Hepatocyte (in vitro differentiated cells): Measurements from ENCODE around the gene MAPK11. TPM values are rescaled to one million over a fixed set of nuclear protein-coding genes. Genes with fewer than 3 reads are reported as not detected.

Source experiments
- DNase-seq: peaks from one replicate; pipeline ENCODE4 v3.0.0-alpha.2; 2016; ENCODE audit warnings: low spot score
- H2AFZ ChIP-seq: fragments of 200-600 bp; sonication (generic); 2 replicates; pipeline ENCODE4 v1.6.0; 2016; ENCODE audit warnings: antibody characterized with exemption, mild to moderate bottlenecking
- H3K27ac ChIP-seq: fragments of 200-600 bp; sonication (generic); 2 replicates; pipeline ENCODE4 v1.5.1; 2016; ENCODE audit warnings: mild to moderate bottlenecking
- H3K27me3 ChIP-seq: fragments of 200-600 bp; sonication (generic); 2 replicates; pipeline ENCODE4 v1.6.1; 2016
- H3K36me3 ChIP-seq: fragments of 200-600 bp; sonication (generic); replicated peaks from 2 replicates; pipeline ENCODE4 v1.5.1; 2016; ENCODE audit warnings: low read depth; ENCODE audit not compliant: insufficient read depth
- H3K4me1 ChIP-seq: fragments of 200-600 bp; sonication (generic); 2 replicates; pipeline ENCODE4 v1.5.1; 2016; ENCODE audit warnings: mild to moderate bottlenecking, moderate library complexity; ENCODE audit not compliant: insufficient read depth
- H3K4me2 ChIP-seq: fragments of 200-600 bp; sonication (generic); 2 replicates; pipeline ENCODE4 v1.6.0; 2016
- H3K4me3 ChIP-seq: fragments of 200-600 bp; sonication (generic); 2 replicates; pipeline ENCODE4 v1.5.1; 2016; ENCODE audit warnings: mild to moderate bottlenecking
- H3K79me2 ChIP-seq: fragments of 200-600 bp; sonication (generic); 2 replicates; pipeline ENCODE4 v1.6.0; 2017; ENCODE audit warnings: mild to moderate bottlenecking
- H3K9me2 ChIP-seq: fragments of 200-600 bp; sonication (generic); replicated peaks from 2 replicates; pipeline ENCODE4 v1.6.0; 2017; ENCODE audit warnings: mild to moderate bottlenecking; ENCODE audit not compliant: insufficient read depth
- H3K9me3 ChIP-seq: fragments of 200-600 bp; sonication (generic); 2 replicates; pipeline ENCODE4 v1.5.1; 2016; ENCODE audit warnings: low read depth, mild to moderate bottlenecking
- H4K20me1 ChIP-seq: fragments of 200-600 bp; sonication (generic); 2 replicates; pipeline ENCODE4 v1.6.0; 2016; ENCODE audit warnings: mild to moderate bottlenecking; ENCODE audit not compliant: insufficient read depth, poor library complexity, severe bottlenecking
- EZH2 ChIP-seq: fragments of 200-600 bp; sonication (generic); IDR thresholded peaks from 2 replicates; pipeline ENCODE4 v1.6.1; 2016; ENCODE audit warnings: antibody characterized with exemption, mild to moderate bottlenecking, borderline replicate concordance
- EZH2phosphoT487 ChIP-seq: fragments of 200-600 bp; sonication (generic); IDR thresholded peaks from one replicate; pipeline ENCODE4 v1.6.1; 2018; ENCODE audit warnings: antibody characterized with exemption, mild to moderate bottlenecking, low read depth, moderate library complexity; ENCODE audit not compliant: unreplicated experiment, severe bottlenecking
- WGBS: methylation state at CpG from one replicate; pipeline ENCODE4 v1.1.6; 2016; ENCODE audit warnings: low lambda C conversion rate; ENCODE audit errors: missing lambda C conversion rate; 5-methylcytosine and 5-hydroxymethylcytosine counted together
- polyA plus RNA-seq: library from polyadenylated mRNA; unstranded; fragments of >200 nt; fragmentation: Nextera tagmentation; extraction: Ambion mirVana; gene quantifications from 2 replicates; pipeline ENCODE4 v1.2.1, GENCODE V29; 2016
- total RNA-seq: library from RNA; depleted of rRNA; stranded (reverse); fragments of >200 nt; gene quantifications from 2 replicates; pipeline ENCODE4 v1.2.3, GENCODE V29; 2014
- TF ChIP-seq, protein P1 (sequence below): fragments of 200-600 bp; sonication (generic); IDR thresholded peaks from 2 replicates; pipeline ENCODE4 v1.5.1; 2016; ENCODE audit warnings: antibody characterized with exemption, mild to moderate bottlenecking; ENCODE audit not compliant: poor library complexity

The MAPK11 gene
- total and polyA plus RNA-seq, 2 experiments from 2014 or later, result 1.1 to 2.3 TPM

DNA sequence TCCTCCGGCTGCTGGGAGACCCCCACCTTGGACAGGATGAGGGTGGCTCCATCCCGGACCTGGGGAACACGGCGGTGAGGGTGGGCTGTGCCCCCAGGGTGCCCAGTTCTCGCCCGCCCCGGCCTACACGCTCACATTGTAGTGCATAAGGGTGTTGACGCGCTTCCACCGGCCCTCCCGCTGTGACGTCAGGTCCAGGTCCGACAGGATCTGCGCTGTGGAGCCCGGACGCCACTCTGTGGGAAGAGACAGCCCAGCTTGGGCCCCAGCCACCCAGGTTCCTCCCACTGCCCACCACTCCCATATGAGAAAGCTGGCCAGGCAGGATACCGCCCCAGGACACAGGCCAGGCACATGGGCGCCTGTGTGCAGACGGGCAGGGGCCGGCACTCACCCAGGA is 8.3 kb upstream of the MAPK11 start:
- Histone ChIP-seq H3K36me3 (no peaks in the 10 kb centered on the region), H4K20me1 (peaks cover 2% of the 10 kb centered on the region), H3K4me3 (no peak overlapping the region), H3K27ac (no peak overlapping the region), H3K4me2 (no peak overlapping the region), H2AFZ (no peak overlapping the region), H3K27me3 (no peaks in the 10 kb centered on the region), H3K79me2 (no peaks in the 10 kb centered on the region), H3K4me1 (peaks cover 12% of the 10 kb centered on the region), H3K9me3 (no peaks in the 10 kb centered on the region), H3K9me2 (no peaks in the 10 kb centered on the region)
- TF ChIP-seq EZH2, result no peak
- TF ChIP-seq, protein P1, sequence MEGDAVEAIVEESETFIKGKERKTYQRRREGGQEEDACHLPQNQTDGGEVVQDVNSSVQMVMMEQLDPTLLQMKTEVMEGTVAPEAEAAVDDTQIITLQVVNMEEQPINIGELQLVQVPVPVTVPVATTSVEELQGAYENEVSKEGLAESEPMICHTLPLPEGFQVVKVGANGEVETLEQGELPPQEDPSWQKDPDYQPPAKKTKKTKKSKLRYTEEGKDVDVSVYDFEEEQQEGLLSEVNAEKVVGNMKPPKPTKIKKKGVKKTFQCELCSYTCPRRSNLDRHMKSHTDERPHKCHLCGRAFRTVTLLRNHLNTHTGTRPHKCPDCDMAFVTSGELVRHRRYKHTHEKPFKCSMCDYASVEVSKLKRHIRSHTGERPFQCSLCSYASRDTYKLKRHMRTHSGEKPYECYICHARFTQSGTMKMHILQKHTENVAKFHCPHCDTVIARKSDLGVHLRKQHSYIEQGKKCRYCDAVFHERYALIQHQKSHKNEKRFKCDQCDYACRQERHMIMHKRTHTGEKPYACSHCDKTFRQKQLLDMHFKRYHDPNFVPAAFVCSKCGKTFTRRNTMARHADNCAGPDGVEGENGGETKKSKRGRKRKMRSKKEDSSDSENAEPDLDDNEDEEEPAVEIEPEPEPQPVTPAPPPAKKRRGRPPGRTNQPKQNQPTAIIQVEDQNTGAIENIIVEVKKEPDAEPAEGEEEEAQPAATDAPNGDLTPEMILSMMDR, result no peak
- no peak for TF ChIP-seq EZH2phosphoT487
- 94% methylated on average over 20 of the region's 21 CpGs for WGBS
- DNase-seq, result no peak

DNA sequence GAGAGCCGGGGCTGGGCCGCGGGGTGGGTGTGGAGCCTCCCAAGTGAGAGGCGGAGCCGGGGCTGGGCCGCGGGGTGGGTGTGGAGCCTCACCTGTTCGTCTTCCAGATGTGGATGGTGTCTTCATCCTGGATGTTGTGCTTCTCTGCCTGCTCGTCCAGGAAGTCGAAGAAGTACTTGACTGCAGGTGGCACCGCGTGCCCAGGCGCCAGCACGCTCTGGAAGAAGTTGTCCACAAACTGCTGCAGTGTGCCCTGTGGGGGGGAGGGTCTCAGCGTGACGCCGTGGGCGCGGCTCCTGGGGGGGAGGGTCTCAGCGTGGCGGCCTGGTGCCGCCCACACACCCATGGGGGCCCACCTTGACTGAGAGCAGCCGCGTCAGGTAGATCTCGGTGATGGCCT is 7.6 kb upstream of the MAPK11 start:
- no peak for DNase-seq
- H4K20me1 ChIP-seq, result peaks cover 2% of the 10 kb centered on the region
- H3K27me3 ChIP-seq, result no peaks in the 10 kb centered on the region
- no peak overlapping the region for H2AFZ ChIP-seq
- no peaks in the 10 kb centered on the region for H3K79me2 ChIP-seq
- TF ChIP-seq EZH2 (no peak), EZH2phosphoT487 (no peak)
- TF ChIP-seq, protein P1, result no peak
- H3K4me1 ChIP-seq, result peaks cover 10% of the 10 kb centered on the region
- H3K36me3 ChIP-seq, result no peaks in the 10 kb centered on the region
- H3K27ac ChIP-seq, result no peak overlapping the region
- H3K4me3 ChIP-seq, result no peak overlapping the region
- no peaks in the 10 kb centered on the region for H3K9me3 ChIP-seq
- H3K9me2 ChIP-seq, result no peaks in the 10 kb centered on the region
- H3K4me2 ChIP-seq, result no peak overlapping the region
- 91% methylated on average over 20 of the region's 25 CpGs for WGBS

DNA sequence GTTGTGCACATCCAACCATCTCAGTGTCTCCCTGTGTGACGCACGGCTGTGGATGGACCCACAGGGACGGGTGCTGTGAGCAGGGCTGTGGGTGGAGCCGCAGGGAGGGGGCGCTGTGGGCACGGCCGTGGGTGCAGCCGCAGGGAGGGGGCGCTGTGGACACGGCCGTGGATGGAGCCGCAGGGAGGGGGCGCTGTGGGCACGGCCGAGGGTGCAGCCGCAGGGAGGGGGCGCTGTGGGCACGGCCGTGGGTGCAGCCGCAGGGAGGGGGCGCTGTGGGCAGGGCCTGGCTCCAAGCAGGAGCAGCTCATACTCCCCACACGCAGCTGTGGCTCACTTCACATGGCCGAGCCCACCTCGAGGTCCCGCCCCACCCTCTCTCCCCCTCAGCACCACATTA is 6.0 kb upstream of the MAPK11 start:
- Histone ChIP-seq H4K20me1 (peaks cover 2% of the 10 kb centered on the region), H3K4me2 (no peak overlapping the region), H3K79me2 (no peaks in the 10 kb centered on the region), H3K4me3 (no peak overlapping the region), H3K9me3 (no peaks in the 10 kb centered on the region), H3K27ac (no peak overlapping the region), H2AFZ (no peak overlapping the region), H3K4me1 (peaks cover 12% of the 10 kb centered on the region), H3K36me3 (no peaks in the 10 kb centered on the region), H3K27me3 (peaks cover 4% of the 10 kb centered on the region), H3K9me2 (no peaks in the 10 kb centered on the region)
- DNase-seq, result peak; percentile 72
- WGBS, result 84% methylated on average over 3 of the region's 25 CpGs
- TF ChIP-seq, protein P1, result peak; percentile 52
- TF ChIP-seq EZH2, result no peak
